Endodermal cell (in vitro differentiated cells): ENCODE measurements around the gene SCN2B. TPM values are rescaled to one million over a fixed set of nuclear protein-coding genes. Genes with fewer than 3 reads are reported as not detected.

Source experiments
- DNase-seq: peaks from one replicate; pipeline ENCODE4 v3.0.0-alpha.2; 2017
- H3K27ac ChIP-seq: 2 replicates; pipeline ENCODE4 v1.5.1; 2013; ENCODE audit warnings: mild to moderate bottlenecking, low read depth, low read length, moderate library complexity
- H3K27me3 ChIP-seq: 2 replicates; pipeline ENCODE4 v1.6.1; 2013; ENCODE audit warnings: mild to moderate bottlenecking, low read length, moderate library complexity; ENCODE audit not compliant: insufficient read depth, control insufficient read depth, poor library complexity, severe bottlenecking
- H3K36me3 ChIP-seq: 2 replicates; pipeline ENCODE4 v1.7.0; 2013; ENCODE audit warnings: mild to moderate bottlenecking, low read length, moderate library complexity; ENCODE audit not compliant: control insufficient read depth, insufficient read depth
- H3K4me1 ChIP-seq: one replicate; pipeline ENCODE4 v1.7.0; 2013; ENCODE audit warnings: low read length; ENCODE audit not compliant: control insufficient read depth, insufficient read depth
- H3K4me3 ChIP-seq: 2 replicates; pipeline ENCODE4 v1.5.1; 2013; ENCODE audit warnings: mild to moderate bottlenecking, low read length, moderate library complexity
- H3K9ac ChIP-seq: 2 replicates; pipeline ENCODE4 v1.6.1; 2013; ENCODE audit warnings: mild to moderate bottlenecking, low read length, moderate library complexity; ENCODE audit not compliant: poor library complexity, severe bottlenecking; ENCODE audit errors: extremely low read depth
- H3K9me3 ChIP-seq: 2 replicates; pipeline ENCODE4 v1.6.1; 2013; ENCODE audit warnings: mild to moderate bottlenecking, low read length, moderate library complexity; ENCODE audit not compliant: control insufficient read depth
- H3K27ac Mint-ChIP-seq: 2 replicates; pipeline ENCODE4 v1.8.0; 2020; ENCODE audit warnings: mixed read lengths
- H3K27me3 Mint-ChIP-seq: 2 replicates; pipeline ENCODE4 v1.8.0; 2021; ENCODE audit warnings: mild to moderate bottlenecking, mixed read lengths; ENCODE audit not compliant: insufficient read depth
- H3K36me3 Mint-ChIP-seq: 2 replicates; pipeline ENCODE4 v1.8.0; 2020; ENCODE audit warnings: low read depth, mixed read lengths
- H3K4me1 Mint-ChIP-seq: 2 replicates; pipeline ENCODE4 v1.8.0; 2020; ENCODE audit warnings: mixed read lengths
- H3K4me3 Mint-ChIP-seq: 2 replicates; pipeline ENCODE4 v1.8.0; 2020; ENCODE audit warnings: mild to moderate bottlenecking, moderate library complexity, mixed read lengths
- H3K9me3 Mint-ChIP-seq: 2 replicates; pipeline ENCODE4 v1.8.0; 2020; ENCODE audit warnings: mild to moderate bottlenecking, mixed read lengths
- CTCF ChIP-seq: fragments of 200-600 bp; sonication (generic); conservative IDR thresholded peaks from 2 replicates; pipeline ENCODE4 v1.5.0; 2021; ENCODE audit warnings: antibody characterized with exemption, mild to moderate bottlenecking
- WGBS, 2 experiments: methylation state at CpG; one replicate each; pipeline versions ENCODE4 v1.1.5 to v1.1.7; 2013; ENCODE audit warnings: missing lambda C conversion rate in 2 of 2, mixed read lengths in 1 of 2; ENCODE audit not compliant: insufficient coverage in 1 of 2, insufficient read length in 1 of 2; 5-methylcytosine and 5-hydroxymethylcytosine counted together
- total RNA-seq, 2 donors: library from RNA; stranded (reverse); fragmentation: NEBNext Ultra II Directional in 1 of 2; extraction: Animal tissue kit (Norgen Biotek cat#: 25700) in 1 of 2; gene quantifications; 2 replicates in 1 of 2; 3 replicates in 1 of 2; pipeline ENCODE4 v1.2.1, GENCODE V29; 2021

The SCN2B gene
- total RNA-seq, 2 donors from 2014 or later: 0.11 to 0.20 TPM

DNA sequence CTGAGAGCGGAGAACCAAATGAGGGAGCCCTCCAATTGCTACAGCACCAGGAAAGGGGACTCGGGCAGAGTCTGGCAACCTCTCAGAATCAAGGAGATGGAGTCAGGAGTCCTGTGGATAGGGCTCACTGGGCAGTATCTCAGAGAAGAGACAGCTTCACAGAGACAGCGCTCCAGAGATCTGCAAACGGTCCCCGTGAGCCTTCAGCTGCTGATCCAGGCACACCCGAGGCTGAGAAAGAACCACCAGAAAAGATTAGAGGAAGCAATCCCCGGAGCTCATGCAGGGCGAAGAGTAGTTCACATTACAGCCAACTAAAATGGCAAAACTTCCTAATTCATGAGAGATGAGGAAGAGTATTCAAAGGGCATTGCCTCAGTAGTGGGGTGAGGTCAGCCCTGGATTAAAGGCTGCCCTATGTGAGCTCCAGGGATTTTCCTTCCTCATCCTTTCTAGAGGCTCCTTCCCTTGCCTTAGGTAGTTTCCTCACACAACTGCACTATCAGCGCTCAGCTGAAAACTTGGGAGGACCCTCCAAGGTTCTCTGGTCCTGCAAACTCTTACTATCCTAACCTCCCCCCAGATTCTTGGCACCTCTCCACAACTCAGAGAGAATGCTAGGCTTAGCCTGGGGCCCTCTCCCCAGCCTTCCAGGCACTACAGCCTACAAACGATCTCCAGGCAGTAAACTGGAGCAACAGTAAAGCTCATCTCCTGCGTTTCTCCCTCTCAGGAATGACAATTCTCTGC, 47.5 kb downstream of the SCN2B start:
- Mint-ChIP-seq H3K27ac (no peak overlapping the region), H3K4me1 (peaks cover 5% of the 10 kb centered on the region), H3K27me3 (peaks cover 4% of the 10 kb centered on the region), H3K36me3 (no peaks in the 10 kb centered on the region), H3K9me3 (no peaks in the 10 kb centered on the region), H3K4me3 (no peak overlapping the region)
- Histone ChIP-seq H3K9ac (no peak overlapping the region), H3K27ac (no peak overlapping the region), H3K27me3 (no peaks in the 10 kb centered on the region), H3K36me3 (no peaks in the 10 kb centered on the region), H3K4me3 (no peak overlapping the region), H3K9me3 (no peaks in the 10 kb centered on the region), H3K4me1 (no peaks in the 10 kb centered on the region)
- 85 to 90% methylated on average over 11 of the region's 11 CpGs for WGBS, 2 experiments
- TF ChIP-seq CTCF: no peak
- no peak for DNase-seq

- Mint-ChIP-seq H3K27ac (no peak overlapping the region), H3K27me3 (peaks cover 2% of the 10 kb centered on the region), H3K4me1 (peaks cover 5% of the 10 kb centered on the region), H3K36me3 (no peaks in the 10 kb centered on the region), H3K4me3 (no peak overlapping the region), H3K9me3 (no peaks in the 10 kb centered on the region)
- no peaks in the 10 kb centered on the region for H3K36me3 ChIP-seq
- no peaks in the 10 kb centered on the region for H3K9me3 ChIP-seq
- no peak for DNase-seq
- no peak overlapping the region for H3K9ac ChIP-seq
- no peak overlapping the region for H3K4me3 ChIP-seq
- WGBS, 2 experiments: 89 to 91% methylated on average over 2 to 4 of the region's 4 CpGs
- no peak for TF ChIP-seq CTCF
- H3K4me1 ChIP-seq: no peaks in the 10 kb centered on the region
- H3K27me3 ChIP-seq: no peaks in the 10 kb centered on the region
- no peak overlapping the region for H3K27ac ChIP-seq
Measured at GRCh38 chr11:118128310-118128709, 48.1 kb downstream of the SCN2B start.

- no peak for TF ChIP-seq CTCF
- no peak overlapping the region for H3K4me3 ChIP-seq
Measured at GRCh38 chr11:118126082-118126838, 50.2 kb downstream of the SCN2B start.

More at GRCh38 chr11:118126082-118126838, 50.2 kb downstream of the SCN2B start:
- Mint-ChIP-seq H3K27ac (peak overlapping the region; percentile 27), H3K4me3 (no peak overlapping the region), H3K27me3 (no peaks in the 10 kb centered on the region), H3K4me1 (peaks cover 5% of the 10 kb centered on the region), H3K9me3 (no peaks in the 10 kb centered on the region), H3K36me3 (no peaks in the 10 kb centered on the region)
- Histone ChIP-seq H3K27ac (no peak overlapping the region), H3K9ac (no peak overlapping the region), H3K27me3 (no peaks in the 10 kb centered on the region), H3K36me3 (no peaks in the 10 kb centered on the region), H3K4me1 (no peaks in the 10 kb centered on the region), H3K9me3 (no peaks in the 10 kb centered on the region)
- DNase-seq: no peak
- WGBS, 2 experiments: 87 to 92% methylated on average over 5 to 7 of the region's 7 CpGs
